Caco-2 (cell line): Measurements from ENCODE around the gene EFHC2. TPM values are rescaled to one million over a fixed set of nuclear protein-coding genes. Genes with fewer than 3 reads are reported as not detected.
"Not testable (repeated sequence)": the region's sequence is repeated elsewhere in the genome, so short reads cannot be mapped to it uniquely, and the experiment has no call there.

Source experiments
- BruUV-seq: library from RNA; stranded (reverse); fragments of 400-500 nt; replicated peaks from 2 replicates; lab custom pipeline; 2021; lab: Mats Ljungman, UMichigan
- CTCF ChIA-PET: fragments of 300-600 bp; sonication (Branson Sonifier 250); formaldehyde crosslinking; loops from one replicate; lab custom pipeline; 2022; ENCODE audit warnings: antibody characterized with exemption; lab: Charles Lee
- POLR2A ChIA-PET: fragments of 300-600 bp; sonication (Branson Sonifier 250); formaldehyde crosslinking; loops from one replicate; lab custom pipeline; 2022; ENCODE audit warnings: antibody characterized with exemption; lab: Charles Lee
- DNase-seq, 2 experiments: peaks; one replicate each; pipeline versions ENCODE4 v3.0.0 to v3.0.0-alpha.2; 2020 to 2022
- H3K27me3 ChIP-seq: replicated peaks from 2 replicates; pipeline ENCODE4 v1.6.0; 2011; ENCODE audit warnings: low read length; ENCODE audit not compliant: control insufficient read depth, insufficient read depth
- H3K36me3 ChIP-seq: 2 replicates; pipeline ENCODE4 v1.5.1; 2011; ENCODE audit warnings: low read length; ENCODE audit not compliant: control insufficient read depth, insufficient read depth
- H3K4me1 ChIP-seq: fragments of 250-450 bp; sonication (Bioruptor Pico); 2 replicates; pipeline ENCODE4 v1.5.1; 2020; ENCODE audit warnings: mild to moderate bottlenecking
- H3K4me3 ChIP-seq: 2 replicates; pipeline ENCODE4 v1.5.1; 2011; ENCODE audit warnings: low read depth, mild to moderate bottlenecking, control low read depth, low read length
- H3K9me3 ChIP-seq: fragments of 250-450 bp; sonication (Bioruptor Pico); 2 replicates; pipeline ENCODE4 v1.5.1; 2020; ENCODE audit warnings: mild to moderate bottlenecking, moderate library complexity
- H3K27ac Mint-ChIP-seq: one replicate; pipeline ENCODE4 v1.8.0; 2022; ENCODE audit warnings: mixed read lengths; ENCODE audit not compliant: unreplicated experiment
- H3K27me3 Mint-ChIP-seq: one replicate; pipeline ENCODE4 v1.8.0; 2022; ENCODE audit warnings: mixed read lengths; ENCODE audit not compliant: insufficient read depth, unreplicated experiment
- H3K36me3 Mint-ChIP-seq: one replicate; pipeline ENCODE4 v1.8.0; 2022; ENCODE audit warnings: mild to moderate bottlenecking, mixed read lengths; ENCODE audit not compliant: insufficient read depth, unreplicated experiment
- H3K4me1 Mint-ChIP-seq: one replicate; pipeline ENCODE4 v1.8.0; 2022; ENCODE audit warnings: low read depth, mixed read lengths; ENCODE audit not compliant: unreplicated experiment
- H3K4me3 Mint-ChIP-seq: one replicate; pipeline ENCODE4 v1.8.0; 2022; ENCODE audit warnings: mild to moderate bottlenecking, moderate library complexity, mixed read lengths; ENCODE audit not compliant: unreplicated experiment
- H3K9me3 Mint-ChIP-seq: one replicate; pipeline ENCODE4 v1.8.0; 2022; ENCODE audit warnings: mixed read lengths; ENCODE audit not compliant: unreplicated experiment
- CTCF ChIP-seq, 2 experiments: fragments of 200-600 bp in 1 of 2; IDR thresholded peaks; 1 replicate in 1 of 2; 2 replicates in 1 of 2; pipeline versions ENCODE4 v1.5.1 to v1.8.0; 2011 to 2022; ENCODE audit warnings: antibody characterized with exemption in 1 of 2, control low read depth in 1 of 2, inconsistent platforms in 1 of 2, low read depth in 1 of 2, low read length in 1 of 2, mild to moderate bottlenecking in 1 of 2, moderate library complexity in 1 of 2; ENCODE audit not compliant: insufficient read depth in 1 of 2, severe bottlenecking in 1 of 2, unreplicated experiment in 1 of 2
- intact Hi-C: fragments of 100-400 bp; cut with micrococcal nuclease; formaldehyde crosslinking; loops from one replicate; pipeline ENCODE4 v1.10.0; 2022; ENCODE audit not compliant: unreplicated experiment
- total RNA-seq: library from RNA; stranded (reverse); gene quantifications from 2 replicates; pipeline ENCODE4 v1.2.3, GENCODE V29; 2022

Gene EFHC2
- total RNA-seq, 1 experiment from 2014 or later, result not detected

GRCh38 chrX:44261286-44261685 lies 82.2 kb downstream of the EFHC2 start:
- intact Hi-C loops, result no loop called here
- no peak overlapping the region for H3K4me3 Mint-ChIP-seq
- no peaks in the 10 kb centered on the region for H3K36me3 Mint-ChIP-seq
- DNase-seq, result no peak
- no peaks in the 10 kb centered on the region for H3K9me3 Mint-ChIP-seq
- Histone ChIP-seq H3K4me3 (no peak overlapping the region), H3K36me3 (no peaks in the 10 kb centered on the region), H3K9me3 (no peaks in the 10 kb centered on the region), H3K27me3 (no peaks in the 10 kb centered on the region), H3K4me1 (no peaks in the 10 kb centered on the region)
- peaks cover 3% of the 10 kb centered on the region for H3K27me3 Mint-ChIP-seq
- H3K4me1 Mint-ChIP-seq, result no peaks in the 10 kb centered on the region
- no TSS peak for BruUV-seq
- no peak overlapping the region for H3K27ac Mint-ChIP-seq
- no peak for TF ChIP-seq CTCF (IDR thresholded peaks at IDR 0.05; ENCODE audit: insufficient read depth in 1 of 2, low read depth in 1 of 2, low read length in 1 of 2, severe bottlenecking in 1 of 2, unreplicated experiment in 1 of 2)
- ChIA-PET CTCF (no interaction called here), POLR2A (no interaction called here)

- Mint-ChIP-seq H3K4me1 (no peaks in the 10 kb centered on the region), H3K27me3 (no peaks in the 10 kb centered on the region), H3K36me3 (no peaks in the 10 kb centered on the region), H3K27ac (no peak overlapping the region), H3K4me3 (no peak overlapping the region), H3K9me3 (no peaks in the 10 kb centered on the region)
- Histone ChIP-seq H3K36me3 (no peaks in the 10 kb centered on the region), H3K4me3 (no peak overlapping the region), H3K4me1 (no peaks in the 10 kb centered on the region), H3K27me3 (no peaks in the 10 kb centered on the region), H3K9me3 (no peaks in the 10 kb centered on the region)
- no peak for DNase-seq
- ChIA-PET CTCF (no interaction called here), POLR2A (no interaction called here)
- TF ChIP-seq CTCF (IDR thresholded peaks at IDR 0.05; ENCODE audit: insufficient read depth in 1 of 2, low read depth in 1 of 2, low read length in 1 of 2, severe bottlenecking in 1 of 2, unreplicated experiment in 1 of 2), result no peak
- BruUV-seq, result no TSS peak
- intact Hi-C loops, result no loop called here
Observed at GRCh38 chrX:44260609-44261008, 82.9 kb downstream of the EFHC2 start.

- H3K9me3 ChIP-seq, CTCF ChIA-PET, H3K4me1 Mint-ChIP-seq, H3K36me3 ChIP-seq, H3K36me3 Mint-ChIP-seq, H3K27me3 Mint-ChIP-seq, H3K4me3 Mint-ChIP-seq, DNase-seq, H3K27me3 ChIP-seq, BruUV-seq, H3K4me1 ChIP-seq, H3K27ac Mint-ChIP-seq, POLR2A ChIA-PET, H3K4me3 ChIP-seq, H3K9me3 Mint-ChIP-seq, intact Hi-C loops: not testable (repeated sequence)
Observed at GRCh38 chrX:44255742-44256141, 87.7 kb downstream of the EFHC2 start.

- Histone ChIP-seq H3K4me3 (no peak overlapping the region), H3K27me3 (no peaks in the 10 kb centered on the region), H3K9me3 (no peaks in the 10 kb centered on the region), H3K4me1 (no peaks in the 10 kb centered on the region), H3K36me3 (no peaks in the 10 kb centered on the region)
- Mint-ChIP-seq H3K9me3 (no peaks in the 10 kb centered on the region), H3K27ac (no peak overlapping the region), H3K4me1 (no peaks in the 10 kb centered on the region), H3K27me3 (no peaks in the 10 kb centered on the region), H3K36me3 (no peaks in the 10 kb centered on the region), H3K4me3 (no peak overlapping the region)
- POLR2A ChIA-PET, result no interaction called here
- TF ChIP-seq CTCF (IDR thresholded peaks at IDR 0.05; ENCODE audit: insufficient read depth in 1 of 2, low read depth in 1 of 2, low read length in 1 of 2, severe bottlenecking in 1 of 2, unreplicated experiment in 1 of 2), result no peak
- CTCF ChIA-PET, result no interaction called here
- intact Hi-C loops, result no loop called here
- no peak for DNase-seq
- no TSS peak for BruUV-seq
Observed at GRCh38 chrX:44253575-44253942, 89.9 kb downstream of the EFHC2 start.

GRCh38 chrX:44252688-44253574 lies 90.5 kb downstream of the EFHC2 start:
- BruUV-seq, H3K4me1 Mint-ChIP-seq, H3K27me3 ChIP-seq, H3K36me3 Mint-ChIP-seq, H3K4me3 Mint-ChIP-seq, H3K9me3 Mint-ChIP-seq, H3K4me1 ChIP-seq, CTCF ChIA-PET, H3K27me3 Mint-ChIP-seq, H3K9me3 ChIP-seq, H3K27ac Mint-ChIP-seq, H3K36me3 ChIP-seq, H3K4me3 ChIP-seq, intact Hi-C loops, POLR2A ChIA-PET: not testable (repeated sequence)
- peak; percentile 0 to 22 for DNase-seq
